ENCODE data around the gene SNX25.

The SNX25 gene

DNA sequence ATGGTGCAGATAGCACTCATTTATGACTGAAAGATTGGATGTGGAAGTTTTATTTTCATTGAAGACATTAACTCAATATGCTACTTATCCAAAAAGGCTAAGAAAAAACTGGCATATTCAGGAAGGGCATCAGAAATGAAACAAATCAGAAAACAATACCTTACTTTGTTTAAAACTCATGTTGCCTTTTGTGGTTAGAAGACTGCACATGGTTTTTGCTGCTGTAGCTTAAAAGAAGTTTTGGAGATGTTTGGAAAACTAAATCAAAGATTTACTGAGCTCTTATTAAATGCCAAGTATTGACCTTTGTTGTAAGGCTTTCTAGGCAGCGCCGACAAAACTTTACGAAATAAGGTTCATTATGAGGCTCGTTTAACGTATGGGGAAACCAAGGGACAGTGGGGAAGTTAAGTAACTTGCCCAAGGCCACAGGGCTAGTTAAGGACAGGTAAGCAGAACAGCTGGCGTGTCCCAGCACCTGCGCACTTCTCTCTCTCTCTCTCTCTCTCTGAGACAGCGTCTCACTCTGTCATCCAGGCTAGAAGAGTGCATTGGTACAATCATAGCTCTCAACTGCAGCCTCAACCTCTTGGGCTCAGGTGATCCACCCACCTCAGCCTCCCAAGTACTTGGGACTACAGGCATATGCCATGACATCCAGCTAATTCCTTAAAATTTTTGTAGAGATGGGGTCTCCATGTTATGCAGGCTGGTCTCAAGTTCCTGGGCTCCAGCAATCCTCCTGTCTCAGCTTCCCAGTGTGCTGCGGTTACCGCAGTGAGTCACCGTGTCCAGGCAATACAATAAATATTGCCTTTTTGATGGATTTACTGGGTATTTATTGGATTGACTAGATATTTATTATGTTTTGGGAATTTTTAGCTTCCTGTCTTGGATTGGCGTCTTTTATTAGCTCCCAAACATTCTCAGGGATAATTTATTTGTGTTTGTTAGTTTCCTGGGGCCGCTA, 170.2 kb downstream of the SNX25 start:
- no peak for DNase-seq (ENCODE audit: low read depth in 3 of 3)

DNA sequence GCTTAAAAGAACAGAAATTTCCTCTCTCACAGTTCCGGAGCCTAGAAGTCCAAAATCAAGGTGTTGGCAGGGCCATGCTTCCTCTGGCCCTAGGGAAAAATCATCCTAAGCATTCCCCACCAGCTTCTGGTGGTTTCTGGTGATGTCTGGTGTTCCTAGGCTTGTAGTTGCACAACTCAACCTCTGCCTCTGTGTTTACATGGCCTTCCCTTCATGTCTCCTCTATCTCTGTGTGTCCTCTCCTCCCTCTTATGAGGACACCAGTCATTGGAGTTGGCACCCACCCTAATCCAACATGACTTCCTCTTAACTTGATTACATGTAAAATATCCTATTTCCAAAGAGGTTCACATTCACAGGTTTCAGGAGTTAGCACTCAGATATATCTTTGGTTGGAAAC, 170.9 kb downstream of the SNX25 start:
- no peak for DNase-seq (ENCODE audit: low read depth in 3 of 3)

DNA sequence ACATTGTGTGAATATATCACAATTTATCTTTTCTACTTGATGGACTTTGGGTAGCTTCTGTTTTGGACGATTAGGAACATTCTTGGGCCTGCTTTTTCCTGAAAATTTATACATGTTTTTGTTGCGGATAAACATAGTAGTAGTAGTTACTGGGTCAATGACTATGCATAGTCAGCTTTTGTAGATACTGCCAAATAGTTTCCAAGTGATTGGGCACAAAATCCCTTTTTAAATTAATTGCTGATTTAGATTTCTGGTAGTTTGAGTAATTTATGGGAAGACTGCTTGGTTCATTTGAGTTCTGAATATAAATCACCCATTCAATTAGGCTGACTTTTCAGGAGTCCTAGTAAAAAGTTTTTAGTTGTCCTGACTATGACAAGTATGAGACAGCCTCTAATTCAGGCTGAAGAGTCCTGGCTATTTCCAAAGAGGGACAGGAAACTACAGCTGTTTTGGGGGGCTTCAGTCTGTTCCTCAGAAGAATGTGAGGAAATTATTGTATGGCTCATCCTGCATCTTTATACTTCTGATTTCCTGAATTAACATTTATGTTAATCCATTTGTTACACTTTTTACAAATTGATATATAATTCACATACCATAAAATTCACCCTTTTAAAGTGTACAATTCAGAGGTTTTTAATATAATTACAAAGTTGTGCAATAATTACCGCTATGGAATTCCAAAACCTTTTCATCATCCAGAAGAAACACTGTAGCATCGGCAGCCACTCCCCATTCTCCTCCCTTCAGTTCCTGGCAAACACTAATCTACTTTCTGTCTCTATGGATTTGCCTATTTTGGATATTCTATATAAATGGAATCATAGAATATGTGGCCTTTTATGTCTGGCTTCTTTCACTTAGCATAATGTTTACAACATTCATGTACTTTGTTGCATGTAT, 172.1 kb downstream of the SNX25 start:
- DNase-seq (ENCODE audit: low read depth in 3 of 3) = no peak

DNA sequence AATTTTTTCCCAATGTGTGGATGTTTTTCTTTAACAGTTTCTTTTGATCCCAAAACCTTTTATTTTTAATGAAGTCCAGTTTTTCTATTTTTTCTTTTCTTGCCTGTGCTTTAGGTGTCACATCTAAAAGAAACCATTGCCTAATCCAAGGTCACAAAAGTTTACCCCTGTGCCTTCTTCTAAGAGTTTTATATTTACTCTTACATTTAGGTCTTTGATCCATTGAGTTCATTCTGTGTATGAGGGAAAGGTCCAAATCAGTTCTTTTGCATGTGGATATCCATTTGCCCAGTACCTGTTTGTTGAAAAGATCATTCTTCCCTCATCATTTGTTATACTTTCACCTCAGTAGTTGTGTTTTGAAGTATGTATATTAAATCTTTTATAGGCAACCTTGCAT, 173.4 kb downstream of the SNX25 start:
- DNase-seq (ENCODE audit: low read depth in 3 of 3) = no peak

DNA sequence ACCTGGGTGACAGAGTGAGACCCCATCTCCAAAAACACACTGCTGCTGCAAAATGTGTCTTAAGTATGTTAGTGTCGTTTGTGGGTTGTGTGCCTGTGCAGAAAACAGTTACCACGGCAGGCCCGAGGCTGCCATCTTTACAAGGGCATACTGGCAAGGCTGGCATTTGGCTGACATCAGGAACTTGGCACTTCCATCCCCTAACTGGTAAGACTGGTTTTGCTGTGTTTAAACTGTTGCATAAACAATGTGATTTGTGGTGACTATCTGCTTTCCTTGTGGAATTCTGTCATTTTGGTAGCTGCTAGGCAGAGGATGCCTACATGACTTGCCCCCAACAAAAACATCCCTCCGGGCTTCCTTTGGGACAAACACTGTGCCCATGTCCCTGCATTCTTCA, 174.1 kb downstream of the SNX25 start:
- no peak for DNase-seq (ENCODE audit: low read depth in 3 of 3)

DNA sequence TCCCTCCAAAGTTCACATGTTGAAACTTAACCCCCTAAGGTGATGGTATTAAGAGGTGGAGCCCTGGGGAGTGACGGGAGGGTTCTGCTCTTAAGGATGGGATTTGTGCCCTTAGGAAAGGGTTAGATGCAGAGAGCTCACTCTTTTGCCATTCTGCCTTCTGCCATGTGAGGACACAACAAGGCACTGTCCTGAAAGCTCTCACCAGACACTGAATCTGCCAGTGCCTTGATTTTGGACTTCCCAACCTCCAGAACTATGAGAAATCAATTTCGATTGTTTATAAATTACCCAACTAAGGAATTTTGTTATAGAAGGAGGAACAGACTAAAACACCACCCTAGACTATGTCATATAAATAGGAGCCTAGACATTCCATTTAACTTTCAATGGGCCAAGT, 174.7 kb downstream of the SNX25 start:
- DNase-seq (ENCODE audit: low read depth in 3 of 3) = no peak

DNA sequence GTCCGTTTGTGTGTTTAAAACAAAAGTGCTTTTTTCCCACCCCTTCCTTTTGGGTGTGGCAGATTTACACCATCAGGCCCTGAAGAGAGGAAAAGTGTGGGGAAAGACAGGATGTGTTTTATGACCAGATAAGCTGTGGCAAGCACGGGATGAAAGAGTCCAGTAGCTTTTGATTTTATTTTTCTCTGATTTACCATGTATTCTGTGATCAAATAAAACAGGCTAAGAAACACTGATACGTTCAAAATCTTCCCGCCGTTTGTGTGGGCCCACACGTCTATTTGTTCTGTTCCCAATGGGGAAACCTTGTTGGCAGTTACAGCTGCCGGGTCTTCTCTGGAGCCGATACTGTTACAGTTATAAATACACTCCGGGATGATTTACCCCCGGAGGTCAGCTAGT, 175.5 kb downstream of the SNX25 start:
- no peak for DNase-seq (ENCODE audit: low read depth in 3 of 3)

DNA sequence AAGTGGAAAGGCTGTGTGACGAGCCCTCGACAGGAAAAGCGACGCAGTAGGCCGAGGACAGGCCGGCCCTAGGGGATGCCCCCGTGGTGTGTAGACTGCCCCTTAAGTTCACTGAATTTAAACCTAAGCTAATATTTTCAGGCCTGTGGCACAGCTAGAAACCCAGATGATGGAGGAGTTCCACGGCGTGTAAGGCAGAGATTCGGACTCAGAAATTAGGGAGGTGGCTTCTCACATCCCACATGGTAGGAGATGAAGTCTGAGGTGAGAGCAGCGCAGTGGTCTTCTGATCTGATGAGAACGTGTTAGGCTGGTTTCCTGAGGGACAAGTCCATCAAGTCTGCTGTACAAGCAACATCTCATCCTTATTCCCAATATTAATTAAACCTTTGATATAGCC, 178.6 kb downstream of the SNX25 start:
- DNase-seq (ENCODE audit: low read depth in 3 of 3) = no peak

DNA sequence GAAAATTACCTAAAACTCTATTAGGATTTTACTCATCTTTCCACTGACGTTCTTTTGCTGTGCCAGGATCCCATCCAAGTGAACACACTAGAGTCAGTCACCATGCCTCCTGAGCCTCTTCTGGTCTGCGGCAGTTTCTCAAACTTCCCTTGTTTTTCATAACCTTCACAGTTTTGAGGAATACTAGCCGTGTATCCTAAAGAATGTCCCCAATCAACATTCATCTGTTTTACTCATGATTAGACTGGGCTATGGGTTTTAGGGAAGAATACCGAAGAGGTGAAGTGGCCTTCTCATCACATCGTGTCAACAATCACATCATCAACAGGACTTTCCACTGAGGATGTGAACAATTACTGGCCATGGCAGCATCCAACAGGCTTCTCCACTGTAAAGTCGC, 181.5 kb downstream of the SNX25 start:
- DNase-seq (ENCODE audit: low read depth in 3 of 3) = no peak

DNA sequence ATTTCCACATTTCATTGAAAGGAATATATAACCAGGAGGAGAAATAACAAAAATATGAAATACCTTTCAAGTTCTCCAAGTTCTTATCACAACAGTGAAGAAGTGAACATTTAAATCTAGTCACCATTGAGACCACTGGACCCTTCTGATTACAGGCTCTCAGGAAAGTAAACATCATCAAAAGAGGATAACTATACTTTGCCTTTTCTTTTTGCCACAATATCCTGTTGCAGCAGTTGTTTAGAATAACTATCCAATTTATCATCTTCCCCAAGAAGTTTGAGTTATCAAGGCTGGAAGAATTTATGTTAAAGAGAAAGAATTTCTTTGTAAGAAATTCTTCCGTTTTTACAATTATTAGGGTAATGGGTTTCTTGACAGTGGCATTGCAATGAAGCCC, 182.8 kb downstream of the SNX25 start:
- DNase-seq (ENCODE audit: low read depth in 3 of 3) = no peak

DNA sequence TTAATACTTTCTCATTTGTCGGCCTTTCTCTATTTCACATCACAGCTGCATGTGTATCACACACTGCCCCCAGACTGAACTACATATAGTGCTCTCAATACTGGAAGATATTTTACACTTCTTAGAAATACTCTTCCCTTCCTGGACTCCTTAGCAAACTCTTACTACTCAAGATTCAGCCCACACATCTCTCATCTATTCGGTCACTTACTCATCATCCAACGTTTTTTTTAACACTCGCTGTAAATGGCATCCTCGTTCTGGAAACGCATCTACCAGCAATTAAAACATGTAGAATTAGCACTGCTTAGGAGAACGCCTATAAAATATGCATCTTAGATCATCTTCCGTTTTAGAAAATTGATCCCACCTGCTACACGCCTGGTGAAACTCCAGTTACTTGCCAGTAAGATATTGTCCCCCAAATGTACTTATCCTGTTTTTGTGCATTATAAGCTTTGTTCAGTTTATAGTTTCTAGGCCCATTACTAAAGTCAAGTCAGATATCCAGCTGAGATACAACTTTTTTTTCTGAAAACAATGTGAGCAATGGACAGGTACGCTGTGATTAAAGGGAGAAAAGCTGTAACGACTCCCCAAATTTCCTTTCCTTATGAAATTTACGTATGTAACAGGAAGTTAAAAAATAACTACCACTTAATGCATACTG, 185.3 kb downstream of the SNX25 start:
- no peak for DNase-seq (ENCODE audit: low read depth in 3 of 3)

DNA sequence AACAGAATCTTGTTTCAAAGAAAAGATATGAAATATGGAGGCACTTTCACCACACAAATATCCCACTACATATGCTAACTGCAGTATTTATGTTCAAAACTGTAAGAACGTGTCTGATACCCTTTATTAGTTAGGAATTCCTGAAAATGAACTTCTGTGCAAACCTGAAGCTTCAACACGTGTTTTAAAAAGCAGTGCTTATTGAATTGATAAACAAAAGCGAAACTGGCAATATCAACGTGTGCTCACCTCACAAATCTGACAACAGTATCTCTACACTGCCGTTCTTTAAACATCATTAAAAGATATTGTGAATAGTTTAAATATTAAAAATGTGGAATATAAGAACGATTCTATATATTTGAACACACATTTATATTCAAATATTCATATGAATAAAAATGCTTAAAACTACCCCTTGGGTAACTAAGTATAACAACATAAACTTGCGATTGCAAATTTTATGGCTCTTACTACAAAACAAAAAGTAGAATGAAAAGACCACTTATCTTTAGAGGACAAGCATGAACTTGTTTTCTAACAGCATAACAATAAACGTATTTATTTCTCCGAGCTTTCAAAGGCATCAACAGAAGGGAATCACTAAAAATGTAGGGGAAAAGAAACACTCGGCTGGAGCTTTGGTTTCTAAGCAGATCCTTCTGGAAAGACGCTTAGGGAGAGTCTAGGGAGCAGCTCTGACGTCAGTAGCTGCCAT, 186.0 kb downstream of the SNX25 start, which contains the start of gene LRP2BP:
LRP2BP (minus strand) TSS at position 687 of the 718 bp plus-strand sequence. CDS start 17,738 bp downstream, outside the sequence.
- DNase-seq (ENCODE audit: low read depth in 3 of 3) = no peak

DNA sequence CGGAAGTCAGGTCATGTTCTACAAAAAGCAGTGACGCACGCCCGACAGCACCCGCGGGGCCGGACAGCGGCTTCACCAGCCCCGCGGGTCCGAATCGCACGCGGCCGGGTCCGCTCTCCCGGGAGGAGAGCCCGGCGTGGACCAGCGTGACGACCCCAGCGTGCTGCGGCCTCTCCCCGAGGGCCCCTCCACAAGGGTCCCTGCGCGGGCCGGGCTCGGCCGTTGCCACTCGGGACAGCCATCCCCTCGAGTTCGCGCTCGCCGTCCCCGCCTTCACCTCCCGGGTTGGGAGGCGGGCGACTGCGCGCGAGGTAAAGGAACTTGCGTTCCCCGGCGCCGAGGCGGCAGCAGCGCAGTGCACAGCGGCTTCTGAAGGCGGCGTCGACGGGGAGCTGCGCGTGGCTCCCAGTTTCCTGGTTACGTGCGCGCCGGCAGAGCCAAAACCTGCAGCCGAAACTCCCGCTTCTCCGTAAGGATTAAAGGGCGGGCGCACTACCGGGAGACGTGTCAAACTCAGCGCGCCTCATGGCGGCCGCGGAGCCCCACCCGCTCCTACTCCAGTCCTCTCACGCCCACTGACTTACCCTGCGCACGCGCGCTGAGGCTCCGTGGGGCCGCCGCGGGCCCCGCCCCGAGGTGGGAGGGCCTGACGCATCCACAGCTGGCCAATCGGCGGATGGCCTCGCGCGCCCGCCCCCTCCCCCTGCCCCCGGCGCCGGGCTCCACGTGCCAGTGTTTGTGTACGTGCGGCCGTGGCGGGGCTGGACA, 186.7 kb downstream of the SNX25 start:
- peak; percentile 90 to 98 (median 96) for DNase-seq (ENCODE audit: low read depth in 3 of 3)

DNA sequence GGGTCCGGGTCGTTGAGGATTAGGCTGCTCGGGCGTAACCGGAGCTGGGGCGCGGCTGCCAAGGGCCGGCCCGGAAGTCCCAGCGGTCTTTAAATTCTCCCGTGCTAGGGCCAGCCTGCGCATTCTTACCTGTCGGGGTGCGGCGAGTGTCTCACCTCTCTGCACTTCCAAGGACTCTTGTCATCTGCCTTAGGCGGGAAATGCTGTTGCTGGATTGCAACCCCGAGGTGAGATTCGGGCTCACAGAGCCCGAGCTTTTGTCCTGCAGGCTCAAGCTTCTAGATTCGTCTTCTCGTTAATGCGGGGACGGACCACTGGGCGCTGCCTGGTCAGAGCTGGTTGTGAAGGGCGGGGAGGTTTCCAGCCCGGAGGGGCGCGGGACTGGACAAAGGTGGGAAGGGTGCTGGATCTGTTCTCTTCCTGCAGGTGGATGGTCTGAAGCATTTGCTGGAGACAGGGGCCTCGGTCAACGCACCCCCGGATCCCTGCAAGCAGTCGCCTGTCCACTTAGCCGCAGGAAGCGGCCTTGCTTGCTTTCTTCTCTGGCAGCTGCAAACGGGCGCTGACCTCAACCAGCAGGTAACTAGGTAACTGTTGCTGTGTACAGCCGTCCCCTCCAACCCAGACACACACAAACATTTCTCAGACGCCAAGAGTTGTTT, 187.5 kb downstream of the SNX25 start, which contains the start of gene ANKRD37:
ANKRD37 (plus strand) TSS at position 118 of the 662 bp plus-strand sequence; CDS start at position 201, 83 bp downstream.
- DNase-seq (ENCODE audit: low read depth in 3 of 3) = no peak

DNA sequence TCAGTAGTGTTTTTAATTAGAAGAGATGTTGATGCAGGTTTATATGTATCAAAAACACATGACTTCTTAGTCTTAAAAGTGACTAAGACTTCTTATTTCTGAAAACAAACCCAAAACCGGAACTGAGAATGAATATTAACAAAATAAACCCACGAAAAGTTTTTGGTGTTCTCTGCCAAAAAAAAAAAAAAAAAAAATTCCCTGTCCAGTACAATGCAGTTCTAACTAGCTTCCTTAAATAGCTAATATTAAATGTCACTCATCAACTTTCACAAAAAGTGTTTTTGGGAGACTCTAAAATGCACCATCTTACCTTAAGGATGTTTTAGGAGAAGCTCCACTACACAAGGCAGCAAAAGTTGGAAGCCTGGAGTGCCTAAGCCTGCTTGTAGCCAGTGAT, 189.2 kb downstream of the SNX25 start:
- no peak for DNase-seq (ENCODE audit: low read depth in 3 of 3)

DNA sequence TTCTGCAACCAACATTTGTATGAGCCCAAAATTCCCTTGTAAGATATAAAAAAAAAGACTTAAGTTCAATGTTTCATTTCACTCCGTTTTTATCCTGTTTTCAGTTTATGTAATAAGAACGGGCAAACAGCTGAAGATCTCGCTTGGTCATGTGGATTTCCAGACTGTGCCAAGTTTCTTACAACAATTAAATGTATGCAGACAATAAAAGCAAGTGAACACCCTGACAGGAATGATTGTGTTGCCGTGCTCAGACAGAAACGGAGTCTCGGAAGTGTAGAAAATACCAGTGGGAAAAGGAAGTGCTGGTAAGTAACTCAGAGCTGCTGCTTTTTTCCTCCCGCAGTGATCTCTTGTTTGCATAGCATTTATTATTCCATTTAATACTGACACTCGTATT, 190.1 kb downstream of the SNX25 start:
- no peak for DNase-seq (ENCODE audit: low read depth in 3 of 3)

DNA sequence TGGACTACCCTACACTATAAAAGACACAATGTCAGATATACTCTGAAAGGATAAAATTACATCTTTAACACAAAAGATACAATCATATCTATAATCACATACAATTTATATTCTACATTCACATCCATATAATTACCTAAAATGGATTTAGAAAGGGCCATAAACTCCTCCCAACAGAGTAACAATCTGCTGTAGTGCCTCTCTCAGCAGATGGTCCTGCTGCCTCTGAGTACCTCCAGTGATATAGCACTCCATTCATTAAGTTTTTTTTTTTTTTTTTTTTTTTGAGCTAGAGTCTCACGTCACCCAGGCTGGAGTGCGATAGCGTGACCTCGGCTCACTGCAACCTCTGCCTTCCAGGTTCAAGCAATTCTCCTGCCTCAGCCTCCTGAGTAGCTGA, 194.6 kb downstream of the SNX25 start:
- DNase-seq (ENCODE audit: low read depth in 3 of 3) = no peak

DNA sequence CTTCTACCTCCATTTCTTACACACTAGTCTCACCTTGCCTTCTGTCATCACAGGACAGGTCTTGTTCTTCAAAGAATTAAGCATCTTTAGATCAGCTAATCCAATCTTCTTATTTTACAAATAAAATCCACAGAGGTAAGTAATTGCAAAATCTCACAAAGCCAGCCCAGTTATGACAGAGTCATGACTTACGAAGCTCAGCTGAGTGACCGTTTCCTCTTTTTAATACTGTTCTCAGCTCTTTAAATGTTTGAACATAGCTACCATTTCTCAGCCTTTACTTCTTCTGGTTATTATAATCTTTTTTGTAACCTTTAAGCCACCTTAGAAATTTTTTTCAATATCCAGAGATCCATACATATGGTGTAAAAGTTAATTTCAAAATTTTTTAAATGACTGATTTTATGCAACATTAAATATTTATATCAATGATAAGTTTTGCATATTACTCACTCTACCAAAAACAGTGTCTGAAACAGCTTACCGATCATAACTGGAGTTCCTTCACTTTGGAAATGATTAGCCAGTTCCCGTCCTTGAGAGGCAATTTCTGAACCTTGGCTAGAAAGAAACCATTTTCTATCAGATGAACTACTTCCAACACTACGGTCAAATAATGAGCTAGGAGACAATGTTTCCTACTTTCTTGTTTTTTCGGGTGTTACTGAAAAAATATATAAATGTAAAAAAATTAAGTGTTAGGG, 196.1 kb downstream of the SNX25 start:
- DNase-seq (ENCODE audit: low read depth in 3 of 3) = no peak

DNA sequence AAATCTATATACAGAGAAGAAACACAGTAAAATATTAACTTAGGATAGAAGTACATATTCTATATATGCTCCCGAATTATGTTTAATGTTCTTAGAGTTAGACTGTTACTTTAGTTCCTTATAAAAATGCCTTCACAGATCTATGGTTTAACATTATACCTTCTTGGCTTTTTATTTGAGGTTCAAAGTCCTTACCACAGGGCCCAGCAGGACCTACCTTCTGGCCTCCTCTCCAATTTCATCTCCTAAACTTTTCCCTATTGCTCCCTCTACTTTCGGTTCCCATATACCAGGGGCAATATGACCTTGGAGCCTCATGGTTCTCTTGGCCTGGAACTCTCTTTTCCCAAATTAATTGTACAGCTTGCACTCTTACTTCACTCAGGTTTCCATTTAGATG, 199.0 kb downstream of the SNX25 start:
- no peak for DNase-seq (ENCODE audit: low read depth in 3 of 3)

Measured in stimulated activated CD4-positive, alpha-beta T cell treated with anti-CD3 and anti-CD28 coated beads, TNF-alpha, amount 100 ng/mL, for 4 hours (primary cell).